NCI-H2196 (cell line): Measurements from ENCODE around the gene SLBP.

Source experiments
- DNase-seq: peaks from one replicate; lab custom pipeline; 2025; ENCODE audit not compliant: unreplicated experiment; lab: John Stamatoyannopoulos, UW

SLBP gene

DNA sequence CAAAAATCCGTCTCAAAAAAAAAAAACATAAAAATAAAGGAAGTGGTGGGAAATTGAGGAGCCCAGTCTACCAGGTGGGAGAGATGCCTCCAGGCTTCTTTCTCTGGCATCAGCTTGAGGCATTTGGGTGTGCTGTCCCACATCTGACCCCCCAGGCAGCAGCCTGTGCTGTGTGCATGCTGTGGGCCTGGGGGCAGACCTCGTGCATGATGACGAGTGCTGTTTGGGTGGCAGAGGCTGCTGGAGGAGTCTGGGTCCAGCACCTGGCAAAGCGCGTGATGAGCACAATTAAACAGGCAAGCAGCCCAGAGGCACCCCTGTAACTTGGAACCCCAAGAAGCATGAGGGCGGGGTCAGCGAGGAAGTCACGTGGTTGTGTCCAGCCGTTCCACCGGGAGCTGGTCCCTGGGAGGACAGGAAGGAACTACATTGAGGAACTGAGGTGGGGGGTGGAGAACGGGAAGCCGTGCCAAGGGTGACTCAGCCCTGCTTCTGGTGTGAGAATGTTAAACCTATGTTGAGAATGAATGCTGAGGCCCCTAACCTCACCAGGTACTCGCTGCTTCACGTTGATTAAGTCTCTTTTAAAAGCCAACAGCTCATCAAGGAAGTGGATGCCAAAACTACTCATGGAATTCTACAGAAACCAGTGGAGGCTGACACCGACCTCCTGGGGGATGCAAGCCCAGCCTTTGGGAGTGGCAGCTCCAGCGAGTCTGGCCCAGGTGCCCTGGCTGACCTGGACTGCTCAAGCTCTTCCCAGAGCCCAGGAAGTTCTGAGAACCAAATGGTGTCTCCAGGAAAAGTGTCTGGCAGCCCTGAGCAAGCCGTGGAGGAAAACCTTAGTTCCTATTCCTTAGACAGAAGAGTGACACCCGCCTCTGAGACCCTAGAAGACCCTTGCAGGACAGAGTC is 15.3 kb upstream of the SLBP start:
- no peak for DNase-seq

DNA sequence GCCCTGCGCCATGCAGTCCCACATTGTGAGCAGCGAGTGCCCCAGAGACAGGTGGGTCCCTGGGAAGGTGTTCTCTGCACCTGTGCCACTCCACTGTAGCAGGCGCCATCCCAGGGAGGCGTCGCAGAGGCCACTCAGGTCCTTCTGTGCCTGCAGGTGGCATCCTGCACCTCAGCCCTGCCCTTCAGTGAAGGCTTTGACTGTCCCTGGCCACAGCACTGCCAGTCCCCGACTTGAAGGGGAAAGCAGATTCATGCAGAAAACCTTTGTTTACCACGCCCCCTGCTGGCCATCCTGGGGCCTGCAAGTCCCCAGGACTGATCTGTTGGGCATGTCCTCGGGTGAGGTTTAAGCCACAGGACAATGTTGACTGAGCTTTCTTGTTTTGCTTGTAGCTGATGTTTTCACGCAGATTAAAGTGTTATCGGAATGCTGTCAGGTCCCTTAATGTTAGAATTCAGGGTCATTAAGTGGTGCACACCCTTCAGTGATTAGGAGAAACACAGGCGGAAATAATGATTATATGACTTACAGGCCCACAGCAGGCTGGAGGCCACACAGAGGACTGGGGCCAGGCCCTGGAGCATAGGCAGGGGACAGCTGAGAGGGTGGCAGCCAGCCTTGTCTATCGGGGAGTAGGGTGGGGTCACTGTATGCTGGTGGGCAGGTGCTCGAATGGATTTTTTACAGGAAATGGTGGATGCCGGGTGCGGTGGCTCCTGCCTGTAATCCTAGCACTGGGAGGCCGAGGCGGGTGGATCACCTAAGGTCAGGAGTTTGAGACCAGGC is 14.2 kb upstream of the SLBP start:
- DNase-seq = peak; percentile 90

DNA sequence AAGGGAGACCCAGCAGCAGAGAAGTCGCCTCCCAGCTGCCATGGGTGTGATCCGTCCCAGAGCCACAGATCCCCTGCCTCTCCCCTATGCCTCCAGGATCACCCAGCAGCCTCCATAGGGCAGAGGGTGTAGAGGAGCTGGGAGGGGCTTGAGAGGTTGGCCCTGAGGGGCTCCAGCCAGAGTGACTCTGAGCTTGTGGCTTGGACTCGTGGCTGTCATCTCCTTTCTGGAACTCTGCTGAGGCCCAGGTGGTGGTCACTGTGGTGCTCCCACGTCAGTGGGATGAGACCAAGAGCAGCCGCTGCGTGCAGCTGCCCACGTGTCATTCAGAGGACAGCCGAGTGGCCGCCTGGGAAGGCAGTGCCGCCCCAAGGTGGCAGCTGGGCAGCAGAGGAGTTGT is 13.4 kb upstream of the SLBP start:
- no peak for DNase-seq

DNA sequence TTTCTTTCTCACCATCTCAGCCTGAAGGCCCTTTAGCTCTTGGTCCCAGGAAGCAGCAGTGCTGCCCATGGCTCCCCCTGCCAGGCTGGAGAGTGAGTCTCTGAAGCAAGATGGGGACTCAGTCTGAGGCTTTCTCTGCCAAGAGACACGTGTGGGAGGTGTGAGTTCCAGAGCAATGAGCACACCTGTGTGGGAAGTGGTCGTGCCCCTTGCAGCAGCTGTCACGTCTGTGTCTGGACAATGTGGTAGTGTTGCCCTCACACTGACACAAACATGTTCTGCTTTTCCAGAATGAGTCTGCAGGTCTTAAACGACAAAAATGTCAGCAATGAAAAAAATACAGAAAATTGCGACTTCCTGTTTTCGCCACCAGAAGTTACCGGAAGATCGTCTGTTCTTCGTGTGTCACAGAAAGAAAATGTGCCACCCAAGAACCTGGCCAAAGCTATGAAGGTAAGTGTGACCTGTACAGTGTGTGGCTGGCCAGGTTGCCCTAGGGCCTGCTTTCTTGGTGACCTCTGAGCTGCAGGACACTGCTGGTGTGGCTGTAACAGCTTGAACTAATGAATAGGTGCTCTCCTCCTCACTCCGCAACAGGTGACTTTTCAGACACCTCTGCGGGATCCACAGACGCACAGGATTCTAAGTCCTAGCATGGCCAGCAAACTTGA is 11.1 kb upstream of the SLBP start:
- no peak for DNase-seq

DNA sequence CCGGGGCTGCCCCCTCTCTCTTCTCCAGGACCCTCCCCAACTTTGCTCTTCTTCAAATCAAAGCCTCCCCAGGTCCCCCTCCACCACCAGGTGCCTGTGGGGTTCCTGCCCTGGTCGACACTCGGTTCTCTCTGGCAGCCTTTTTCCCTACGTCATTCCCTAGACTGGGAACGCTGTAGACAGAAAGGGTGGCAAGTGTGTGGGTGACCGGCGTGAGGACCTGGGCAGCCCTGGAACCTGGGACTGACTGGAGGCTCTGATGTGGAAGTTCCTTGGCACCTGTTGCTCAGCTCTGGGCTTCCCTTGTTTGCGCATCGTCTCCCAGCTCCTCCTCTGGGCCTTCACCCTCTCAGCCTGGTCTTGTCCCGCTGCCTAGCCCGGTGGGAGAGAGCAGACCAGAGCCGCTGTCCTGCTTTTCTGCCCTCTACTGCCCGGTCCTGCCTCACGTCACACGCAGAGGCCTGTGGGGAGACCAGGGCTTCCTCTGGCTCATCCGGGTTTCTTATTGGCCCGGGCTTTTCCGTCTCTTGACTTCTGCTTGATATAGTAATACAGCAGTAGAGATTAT is 10.5 kb upstream of the SLBP start:
- no peak for DNase-seq

DNA sequence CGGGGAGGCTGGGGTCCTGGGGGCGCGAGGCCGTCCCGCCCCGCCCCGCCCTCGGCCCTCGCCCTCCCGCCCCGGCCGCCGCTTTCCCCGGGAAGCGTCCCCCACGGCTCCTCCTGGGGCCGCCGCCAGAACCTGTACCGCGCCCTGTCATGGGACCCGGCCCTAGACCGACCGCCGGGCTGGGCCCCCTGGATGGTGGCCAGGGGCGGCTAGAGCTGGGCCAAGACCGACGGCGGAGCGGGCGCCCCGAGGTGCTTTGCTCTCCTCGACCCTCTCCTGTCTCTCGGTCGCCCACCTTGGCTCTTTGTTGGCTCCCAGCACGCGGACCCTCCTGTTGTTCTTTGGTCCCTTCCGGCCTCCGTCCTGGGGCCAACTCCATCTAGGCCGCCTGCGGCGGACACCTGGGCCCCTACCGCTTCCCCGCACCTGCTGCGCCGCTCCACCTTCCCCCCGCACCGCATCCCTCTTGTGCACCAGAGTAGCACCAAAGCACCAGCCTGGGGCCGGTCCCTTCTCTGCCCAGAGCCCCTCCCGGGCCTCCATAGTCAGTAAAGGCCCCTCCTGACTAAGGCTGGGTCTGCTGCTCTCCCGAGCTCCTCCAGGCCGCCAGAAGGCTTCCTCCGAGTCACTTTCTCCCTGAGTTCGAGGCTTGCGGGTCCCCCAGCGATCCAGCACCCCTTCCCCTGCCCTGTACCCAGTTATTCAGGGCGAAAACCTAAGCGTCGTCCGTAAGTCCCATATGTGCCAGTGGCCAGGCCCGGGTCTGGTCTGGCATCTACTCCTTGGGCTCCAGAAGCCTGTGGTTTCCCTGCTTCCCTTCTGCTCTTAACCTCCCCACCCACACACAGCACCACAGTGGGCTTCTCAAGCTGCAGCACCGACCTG is 9.8 kb upstream of the SLBP start:
- DNase-seq = no peak

DNA sequence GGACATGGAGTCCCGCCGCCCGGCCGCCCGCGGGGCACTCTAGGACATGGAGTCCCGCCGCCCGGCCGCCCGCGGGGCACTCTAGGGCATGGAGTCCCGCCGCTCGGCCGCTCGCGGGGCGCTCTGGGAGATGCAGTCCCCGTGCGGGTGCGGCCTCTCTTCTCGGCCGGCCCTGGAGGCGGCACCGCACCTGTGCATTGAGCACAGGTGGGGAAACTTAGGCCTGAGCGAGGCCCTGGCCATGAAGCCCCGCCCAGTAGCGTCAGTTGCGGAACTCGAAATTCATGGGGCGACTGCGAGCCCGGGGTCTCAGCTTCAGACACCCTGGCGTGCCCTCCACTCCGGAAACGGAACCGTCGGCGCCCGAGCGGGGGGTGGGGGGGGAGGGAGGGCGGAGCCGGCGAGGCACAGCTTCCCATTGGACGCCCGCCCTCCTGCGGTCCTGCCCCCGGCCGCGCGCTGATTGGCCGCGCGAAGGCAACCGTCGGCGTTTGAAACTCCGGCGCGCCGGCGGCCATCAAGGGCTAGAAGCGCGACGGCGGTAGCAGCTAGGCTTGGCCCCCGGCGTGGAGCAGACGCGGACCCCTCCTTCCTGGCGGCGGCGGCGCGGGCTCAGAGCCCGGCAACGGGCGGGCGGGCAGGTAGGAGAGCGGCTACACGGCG is 9.0 kb upstream of the SLBP start, which contains the start of the genes TACC3 and TMEM129:
Gene TACC3 (plus strand): TSS at position 519 of the 663 bp plus-strand sequence. CDS start 1,901 bp downstream, outside the sequence.
Gene TMEM129 (minus strand): TSS at position 321 of the 663 bp plus-strand sequence. CDS start 486 bp downstream, outside the sequence.
- peak; percentile 96 for DNase-seq

DNA sequence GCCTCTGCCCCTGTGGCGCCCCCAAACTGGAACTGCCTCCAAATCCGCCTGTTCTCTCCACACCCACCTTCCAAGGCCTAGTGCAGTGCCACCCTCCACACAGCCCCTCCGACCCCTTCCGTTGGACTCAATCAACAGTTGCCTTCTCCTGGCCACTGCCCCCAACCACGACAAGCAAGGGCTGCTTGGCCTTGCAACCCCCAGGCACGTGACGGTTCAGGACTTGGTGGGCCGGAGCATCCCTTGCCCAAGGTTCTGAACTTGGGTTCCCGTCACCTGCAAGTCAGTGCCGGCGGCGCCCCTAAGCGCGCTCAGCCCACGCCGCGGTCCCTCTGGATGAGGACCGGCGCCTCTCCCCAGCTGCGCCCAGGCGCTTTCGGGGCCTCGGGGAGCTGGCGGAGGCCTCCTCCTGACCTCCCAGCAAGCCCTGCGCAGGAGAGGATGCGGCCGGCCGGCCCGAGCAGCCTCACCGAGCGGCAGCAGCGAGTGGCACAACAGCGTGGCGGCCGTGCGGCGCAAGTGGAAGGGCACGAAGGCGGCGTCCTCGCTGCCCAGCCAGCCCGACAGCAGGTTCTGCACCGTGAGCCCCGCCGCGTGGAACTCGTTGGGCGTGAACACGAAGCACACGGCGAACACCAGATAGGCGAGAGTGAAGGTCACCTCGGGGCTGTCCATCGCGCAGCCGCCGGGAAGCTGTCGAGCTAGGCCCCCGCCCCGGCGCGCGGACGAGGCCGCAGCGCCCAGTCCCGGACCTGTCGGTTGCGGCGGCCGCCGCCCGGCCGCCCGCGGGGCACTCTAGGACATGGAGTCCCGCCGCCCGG is 8.3 kb upstream of the SLBP start:
- no peak for DNase-seq

DNA sequence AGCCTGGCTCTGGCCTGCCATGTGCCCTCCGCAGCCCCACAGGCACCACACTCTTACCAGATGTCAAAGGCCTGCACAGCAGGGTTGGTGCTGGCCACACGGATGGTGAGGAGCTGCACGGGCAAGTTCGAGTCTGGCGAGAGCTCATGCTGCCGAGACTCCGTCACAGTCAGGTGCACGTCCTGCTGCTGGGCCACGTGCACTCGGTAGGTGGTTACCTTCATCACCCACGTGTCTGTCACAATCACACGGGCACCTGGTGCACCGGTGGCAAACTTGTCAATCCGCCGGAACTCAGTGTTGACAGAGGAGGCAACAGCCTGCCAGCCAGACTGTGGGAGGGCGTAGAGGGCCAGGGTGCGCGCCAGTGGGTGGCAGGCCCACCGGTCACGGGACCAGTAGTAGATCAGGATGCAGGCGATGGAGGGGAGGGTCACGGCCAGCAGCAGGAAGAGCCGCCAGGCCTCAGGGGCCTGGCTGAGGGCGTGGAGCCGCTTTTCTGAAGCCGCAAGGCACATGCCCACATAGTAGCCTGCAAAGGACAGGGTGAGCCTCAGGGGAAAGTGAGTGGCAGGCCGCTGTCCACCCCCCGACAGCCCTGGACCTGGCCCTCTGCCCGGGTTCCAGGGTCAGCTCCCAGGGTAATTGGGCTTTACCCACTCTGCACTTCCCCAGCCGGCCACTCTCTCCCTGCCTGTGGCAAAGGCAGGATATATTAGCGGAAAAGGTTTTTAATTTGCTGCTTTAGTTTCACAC is 6.2 kb upstream of the SLBP start:
- DNase-seq = no peak

DNA sequence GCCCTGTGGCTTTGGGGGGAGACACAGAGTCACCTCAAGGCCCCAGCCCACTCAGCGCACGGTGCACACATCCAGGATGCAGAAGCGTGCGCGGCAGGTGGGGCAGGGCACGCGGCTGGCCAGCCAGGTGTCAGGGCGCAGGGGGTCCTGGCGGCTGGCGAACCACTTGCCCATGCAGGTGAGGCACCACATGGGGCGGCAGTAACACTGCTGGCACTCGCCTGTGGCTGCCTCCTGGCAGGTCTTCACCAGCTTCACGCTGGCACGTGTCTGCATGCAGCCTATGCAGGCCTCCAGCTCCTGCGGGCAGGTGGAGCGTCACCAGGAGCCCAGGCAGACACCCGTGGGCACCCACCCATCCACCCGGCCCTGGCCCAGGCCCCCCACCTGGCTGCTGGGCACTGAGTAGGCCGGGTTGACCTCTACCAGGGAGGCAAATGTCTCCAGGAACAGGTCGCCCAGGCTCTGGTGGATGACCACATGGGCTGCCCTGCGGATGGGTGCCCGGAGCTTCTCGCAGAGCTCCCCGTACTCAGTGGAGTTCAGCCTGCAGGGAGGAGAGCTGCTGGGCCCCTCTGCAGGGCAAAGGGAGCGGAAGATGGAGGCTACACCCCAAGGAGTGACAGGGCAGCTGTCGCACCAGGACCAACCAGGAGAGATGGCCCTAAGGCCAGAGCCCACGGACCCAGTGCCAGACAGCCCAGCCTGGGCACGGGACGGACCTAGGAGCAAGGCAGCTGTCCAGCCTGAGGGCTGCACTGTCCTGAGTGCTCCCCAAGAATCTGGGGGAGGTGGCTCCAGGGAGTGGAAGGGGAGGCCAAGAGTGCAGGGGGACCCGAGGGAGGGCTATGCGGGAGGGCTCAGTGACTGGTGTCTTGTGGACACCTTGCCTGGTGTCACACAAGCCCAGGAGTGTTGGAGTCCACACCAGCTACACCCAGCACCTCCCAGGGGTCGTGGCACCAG is 5.3 kb upstream of the SLBP start:
- DNase-seq = no peak

DNA sequence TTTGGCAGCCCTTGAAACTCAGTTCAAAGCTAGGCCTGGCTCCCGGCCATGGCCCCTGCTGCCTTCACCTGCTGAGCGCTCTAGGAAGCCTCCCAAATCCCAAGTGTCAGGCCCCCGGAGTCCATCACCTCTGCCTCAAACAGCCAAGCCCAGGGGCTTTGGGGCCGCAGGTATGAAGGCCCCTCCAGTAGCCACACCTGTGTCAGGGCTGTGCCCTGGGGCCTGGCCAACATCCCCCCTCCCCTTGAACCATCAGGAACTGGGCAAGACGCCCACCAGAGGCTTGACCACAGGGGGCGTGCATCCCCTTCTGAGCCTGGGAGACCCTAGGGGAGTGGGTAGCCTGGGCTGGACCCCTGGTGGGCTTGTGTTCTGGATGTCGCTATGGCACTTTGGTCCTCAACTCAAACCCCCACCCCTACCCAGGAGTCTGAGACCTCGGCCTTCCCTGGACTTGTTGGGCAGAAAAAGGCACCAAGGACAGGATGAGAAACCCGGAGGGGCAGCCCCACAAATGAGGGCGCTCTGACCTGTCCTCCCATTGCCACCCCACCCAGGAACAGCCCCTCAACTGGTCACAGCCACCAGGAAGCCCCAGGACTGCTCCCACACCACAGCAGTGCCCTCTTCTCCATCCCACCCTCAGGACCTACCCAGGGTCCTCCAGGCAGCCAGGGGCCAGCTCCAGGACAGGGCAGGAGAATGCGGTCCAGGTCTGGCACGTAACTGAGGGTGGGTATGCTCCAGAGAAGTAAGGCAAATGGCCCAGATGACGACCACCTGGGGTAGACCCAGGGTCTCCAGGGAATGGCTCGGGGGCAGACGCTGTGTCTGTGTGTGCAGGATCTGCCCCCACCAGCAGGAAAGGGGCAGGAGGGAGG is 4.2 kb upstream of the SLBP start:
- DNase-seq = no peak

DNA sequence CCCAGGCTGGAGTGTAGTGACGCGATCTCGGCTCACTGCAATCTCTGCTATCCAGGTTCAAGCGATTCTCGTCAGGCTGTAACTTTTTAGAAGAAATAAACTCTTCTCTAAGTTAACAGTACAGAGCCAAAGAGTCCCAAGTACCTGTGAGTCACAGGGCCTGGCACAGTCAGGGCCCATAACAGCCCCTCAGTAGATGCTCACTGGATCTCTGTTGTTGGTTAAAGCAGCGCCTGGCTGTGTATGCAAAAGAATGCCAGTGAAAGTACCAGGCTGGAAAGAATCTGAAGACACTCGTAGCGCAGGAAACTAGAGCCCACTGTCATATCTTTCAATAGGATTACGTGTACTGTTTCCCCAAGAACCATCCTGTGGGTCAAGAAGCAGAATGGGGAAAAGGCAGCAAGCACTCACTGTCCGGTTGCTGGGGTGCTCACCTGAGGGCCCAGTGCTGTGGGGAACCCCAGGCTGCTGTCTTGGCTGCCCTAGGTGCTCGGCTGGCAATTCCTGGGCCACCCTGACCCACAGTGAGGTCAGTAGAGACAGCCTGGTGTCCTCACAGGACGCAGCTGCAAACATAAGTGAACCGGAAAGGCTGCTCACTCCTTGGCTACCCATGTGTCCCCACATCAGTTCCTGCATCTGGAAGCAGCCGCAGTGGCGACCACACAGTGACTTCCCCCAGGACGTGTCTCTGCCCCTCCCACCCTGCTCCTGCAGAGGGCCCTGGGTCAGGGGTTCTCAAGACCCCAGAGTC is 3.1 kb upstream of the SLBP start:
- no peak for DNase-seq

DNA sequence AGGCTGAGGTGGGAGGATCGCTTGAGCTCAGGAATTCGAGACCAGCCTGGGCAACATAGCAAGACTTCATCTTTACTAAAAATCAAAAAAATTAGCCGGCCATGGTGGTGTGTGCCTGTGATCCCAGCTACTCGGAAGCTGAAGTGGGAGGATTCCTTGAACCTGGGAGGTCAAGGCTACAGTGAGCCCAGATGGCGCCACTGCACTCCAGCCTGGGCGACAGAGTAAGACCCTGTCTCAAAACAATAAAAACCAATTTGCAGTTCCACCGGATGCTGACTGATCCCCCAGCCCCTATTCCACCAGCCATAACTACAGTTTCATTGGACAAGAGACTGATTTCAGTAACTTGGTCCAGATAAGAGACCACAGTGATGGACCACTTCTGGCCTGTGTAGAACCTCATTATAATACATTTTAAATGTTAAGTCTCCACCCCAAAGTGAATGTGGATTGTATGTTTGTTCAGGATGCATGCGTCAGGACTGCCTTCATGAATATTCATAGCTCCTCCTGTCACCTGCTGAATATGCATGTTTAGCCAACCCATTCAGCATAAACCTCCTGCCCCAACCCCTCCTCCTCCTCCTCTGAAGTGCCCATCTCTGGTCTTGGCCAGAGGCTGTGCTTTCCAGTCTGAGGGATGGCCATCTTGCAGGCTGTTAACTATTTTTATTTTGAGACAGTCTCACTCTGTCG is 2.3 kb upstream of the SLBP start:
- peak; percentile 30 for DNase-seq
